HepG2 (cell line): Measurements from ENCODE around the gene NPBWR2. TPM values are rescaled to one million over a fixed set of nuclear protein-coding genes. Genes with fewer than 3 reads are reported as not detected.

Experiments used
- ATAC-seq: fragments of 200-7000 bp; cut with Tn5 transposase; 3 replicates; pipeline ENCODE4 v1.9.1; 2020; ENCODE audit warnings: mild to moderate bottlenecking, moderate library complexity
- BruUV-seq: library from RNA; stranded (reverse); fragments of 400-500 nt; replicated peaks from 2 replicates; lab custom pipeline; 2021; lab: Mats Ljungman, UMichigan
- CTCF ChIA-PET: fragments of 300-600 bp; formaldehyde crosslinking; extraction: SDS; loops from one replicate; lab custom pipeline; 2021; ENCODE audit warnings: low total read pairs, inconsistent platforms, low intra/inter-chr PET ratio; lab: Yijun Ruan, JAX
- POLR2A ChIA-PET: fragments of 350-600 bp; sonication (Branson Sonifier 250); formaldehyde crosslinking; loops from one replicate; lab custom pipeline; 2020; ENCODE audit warnings: antibody characterized with exemption, inconsistent platforms; lab: Yijun Ruan, JAX
- DNase-seq: peaks from one replicate; pipeline ENCODE4 v3.0.0-alpha.2; 2015; ENCODE audit warnings: low spot score
- FAIRE-seq: peaks from 3 replicates; lab custom pipeline; 2011; peaks lifted over from hg19 to GRCh38; lab: Jason Lieb, UNC
- H2AFZ ChIP-seq: one replicate; pipeline ENCODE4 v1.6.1; 2011; ENCODE audit warnings: low read length, inconsistent platforms
- H3K27ac ChIP-seq: fragments of 300-600 bp; 3 replicates; pipeline ENCODE4 v1.8.0; 2011; ENCODE audit warnings: mixed run types, mild to moderate bottlenecking, mixed read lengths, low read length, inconsistent platforms; ENCODE audit not compliant: insufficient read depth; ENCODE audit errors: extremely low read length
- H3K27me3 ChIP-seq, 2 experiments: fragments of 200-600 bp in 1 of 2; 2 replicates in 1 of 2; 3 replicates in 1 of 2; pipeline versions ENCODE4 v1.6.0 to v1.8.0; 2011; ENCODE audit warnings: low read length in 2 of 2, mild to moderate bottlenecking in 2 of 2, moderate library complexity in 2 of 2, inconsistent platforms in 1 of 2; ENCODE audit not compliant: insufficient read depth in 2 of 2, control insufficient read depth in 1 of 2
- H3K36me3 ChIP-seq, 2 experiments: fragments of 200-600 bp in 1 of 2; replicated peaks in 1 of 2; 2 replicates in 1 of 2; 3 replicates in 1 of 2; pipeline versions ENCODE4 v1.5.1 to v1.8.0; 2011; ENCODE audit warnings: low read length in 2 of 2, inconsistent platforms in 1 of 2; ENCODE audit not compliant: insufficient read depth in 2 of 2, control insufficient read depth in 1 of 2
- H3K4me1 ChIP-seq: 2 replicates; pipeline ENCODE4 v1.5.1; 2012; ENCODE audit warnings: low read length, inconsistent platforms; ENCODE audit not compliant: insufficient read depth
- H3K4me2 ChIP-seq: 2 replicates; pipeline ENCODE4 v1.6.0; 2011; ENCODE audit warnings: low read depth, low read length, inconsistent platforms
- H3K4me3 ChIP-seq, 3 experiments: fragments of 200-600 bp in 1 of 3; sonication (generic), shearing (Covaris generic) in 1 of 3; replicated peaks in 1 of 3; 2 replicates each; pipeline ENCODE4 v1.5.1; 2011 to 2016; ENCODE audit warnings: low read length in 3 of 3, inconsistent platforms in 2 of 3, low read depth in 2 of 3, mild to moderate bottlenecking in 2 of 3, control low read depth in 1 of 3, mixed read lengths in 1 of 3; ENCODE audit not compliant: insufficient read depth in 1 of 3
- H3K79me2 ChIP-seq: one replicate; pipeline ENCODE4 v1.6.1; 2011; ENCODE audit warnings: low read length, inconsistent platforms; ENCODE audit not compliant: insufficient read depth
- H3K9ac ChIP-seq: 2 replicates; pipeline ENCODE4 v1.6.0; 2011; ENCODE audit warnings: mild to moderate bottlenecking, low read depth, low read length, inconsistent platforms; ENCODE audit not compliant: insufficient read depth
- H3K9me3 ChIP-seq: 2 replicates; pipeline ENCODE4 v1.5.1; 2012; ENCODE audit warnings: mild to moderate bottlenecking, low read length
- H4K20me1 ChIP-seq: 2 replicates; pipeline ENCODE4 v1.6.0; 2011; ENCODE audit warnings: inconsistent platforms, mild to moderate bottlenecking, low read length, moderate library complexity; ENCODE audit not compliant: insufficient read depth
- CBFB ChIP-seq: sonication (generic); formaldehyde crosslinking; IDR thresholded peaks from 2 replicates; pipeline ENCODE4 v1.4.0; 2020; ENCODE audit warnings: missing genetic modification reagents
- PCBP1 ChIP-seq: fragments of 200-400 bp; formaldehyde crosslinking; IDR thresholded peaks from 2 replicates; pipeline ENCODE4 v1.6.1; 2017; ENCODE audit warnings: mild to moderate bottlenecking, low read depth, low read length, borderline replicate concordance
- SP4 ChIP-seq: sonication (generic); formaldehyde crosslinking; IDR thresholded peaks from 2 replicates; pipeline ENCODE4 v1.8.1; 2023; ENCODE audit warnings: mild to moderate bottlenecking, missing genetic modification reagents
- SRSF1 ChIP-seq: fragments of 200-400 bp; formaldehyde crosslinking; optimal IDR thresholded peaks from 2 replicates; pipeline ENCODE3; 2017; ENCODE audit warnings: mild to moderate bottlenecking, low read depth, low read length, moderate library complexity
- XRCC5 ChIP-seq: fragments of 200-400 bp; formaldehyde crosslinking; optimal IDR thresholded peaks from 2 replicates; pipeline ENCODE3; 2017; ENCODE audit warnings: mild to moderate bottlenecking, low read length
- ZNF83 ChIP-seq: sonication (generic); formaldehyde crosslinking; IDR thresholded peaks from 2 replicates; pipeline ENCODE4 v1.4.0; 2020; ENCODE audit warnings: missing genetic modification reagents, mild to moderate bottlenecking, borderline replicate concordance
- ZNF883 ChIP-seq: sonication (generic); formaldehyde crosslinking; IDR thresholded peaks from 2 replicates; pipeline ENCODE4 v1.5.1; 2020; ENCODE audit warnings: mild to moderate bottlenecking, missing genetic modification reagents; ENCODE audit errors: not compliant biosample characterization
- WGBS: methylation state at CpG from one replicate; pipeline ENCODE4 v1.1.6; 2017; ENCODE audit warnings: low lambda C conversion rate; 5-methylcytosine and 5-hydroxymethylcytosine counted together
- in situ Hi-C: cut with HindIII; loops from 2 replicates; pipeline ENCODE4 v1.10.0; 2017; ENCODE audit warnings: low pct_unique_long_range_greater_than_20kb; ENCODE audit not compliant: extremely low pct_ligation_motif_present
- intact Hi-C: fragments of 100-400 bp; cut with micrococcal nuclease; formaldehyde crosslinking; loops from one replicate; pipeline ENCODE4 v1.10.0; 2022; ENCODE audit not compliant: unreplicated experiment
- polyA plus RNA-seq, 8 experiments: library from polyadenylated mRNA; depleted of rRNA in 3 of 8; stranded (reverse) in 7 of 8; unstranded in 1 of 8; fragments of >200 nt; fragmentation: Illumina TruSeq in 4 of 8; extraction: Trizol in 4 of 8; gene quantifications; 2 replicates each; pipeline versions ENCODE4 v1.2.1 to v1.2.3, GENCODE V29; 2011 to 2016; ENCODE audit warnings: low read depth in 4 of 8, missing spikeins in 1 of 8, mixed read lengths in 1 of 8; ENCODE audit not compliant: insufficient read depth in 1 of 8
- total RNA-seq, 5 experiments: library from RNA; depleted of rRNA; stranded (reverse); fragments of >200 nt; fragmentation: Illumina TruSeq; extraction: Trizol; gene quantifications; 2 replicates each; pipeline ENCODE4 v1.2.3, GENCODE V29; 2016; ENCODE audit warnings: low read depth in 1 of 5
- TF ChIP-seq, protein P1 (sequence below): sonication (generic); formaldehyde crosslinking; IDR thresholded peaks from 2 replicates; pipeline ENCODE4 v1.4.0; 2020; ENCODE audit warnings: missing genetic modification reagents
- TF ChIP-seq, protein P2 (sequence below): sonication (generic); formaldehyde crosslinking; IDR thresholded peaks from 2 replicates; pipeline ENCODE4 v1.8.1; 2022; ENCODE audit warnings: mild to moderate bottlenecking, missing genetic modification reagents

The NPBWR2 gene
- total and polyA plus RNA-seq, 2 of the 13 experiments (the other 11 are each of a cell fraction or from before 2014, with no cell fraction given), result not detected

DNA sequence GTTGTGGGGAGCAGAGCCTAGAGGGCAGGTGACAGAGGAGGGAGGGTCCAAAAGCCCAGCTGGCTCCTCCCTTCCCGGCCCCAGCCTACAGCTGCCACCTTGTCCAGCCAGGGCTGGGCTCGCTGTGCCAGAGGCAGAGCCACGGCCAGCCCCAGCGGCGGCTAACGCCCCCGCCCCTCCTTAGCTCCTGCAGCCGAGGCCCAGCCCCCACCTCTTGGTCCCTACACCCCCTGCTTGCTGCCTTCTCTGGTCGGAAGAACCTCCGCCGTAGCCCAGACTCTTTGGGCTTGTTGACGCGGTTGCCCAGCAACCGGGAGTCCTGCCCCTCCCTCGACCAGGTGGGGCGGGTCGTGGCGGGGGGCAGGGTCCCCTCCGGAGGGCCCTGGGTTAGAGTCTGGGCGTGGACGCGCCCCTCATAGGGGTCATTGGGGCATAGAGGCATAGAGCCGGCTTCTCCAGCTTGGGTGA is 22.6 kb downstream of the NPBWR2 start:
- Histone ChIP-seq H3K4me3 (peak overlapping the region in 1 of 3 experiments; percentile 77; a peak in 1 of 6 replicates), H3K9ac (no peak overlapping the region), H3K4me2 (peak overlapping the region; percentile 87), H3K27me3 (peaks cover 21 to 57% of the 10 kb centered on the region in 2 experiments), H3K9me3 (no peaks in the 10 kb centered on the region), H2AFZ (no peak overlapping the region), H3K79me2 (no peaks in the 10 kb centered on the region), H3K36me3 (no peaks in the 10 kb centered on the region), H4K20me1 (peaks cover 9% of the 10 kb centered on the region; the same call in 1 of the 2 replicates), H3K27ac (no peak overlapping the region), H3K4me1 (peaks cover 46% of the 10 kb centered on the region)
- FAIRE-seq, result no peak
- ChIA-PET POLR2A (interaction anchor here (2.0 kb wide), 1 partner anchor 22 kb away, joined by 7 read pairs; the partner anchor contains the start of gene TCEA2), CTCF (no interaction called here)
- no peak for DNase-seq
- no peak for ATAC-seq
- 11% methylated on average over 21 of the region's 23 CpGs for WGBS
- intact Hi-C loops, result no loop called here
- no TSS peak for BruUV-seq
- in situ Hi-C loops, result loop anchor here (5.0 kb wide), 1 partner anchor 33 kb away; no protein-coding TSS in a partner anchor
- TF ChIP-seq, protein P1, sequence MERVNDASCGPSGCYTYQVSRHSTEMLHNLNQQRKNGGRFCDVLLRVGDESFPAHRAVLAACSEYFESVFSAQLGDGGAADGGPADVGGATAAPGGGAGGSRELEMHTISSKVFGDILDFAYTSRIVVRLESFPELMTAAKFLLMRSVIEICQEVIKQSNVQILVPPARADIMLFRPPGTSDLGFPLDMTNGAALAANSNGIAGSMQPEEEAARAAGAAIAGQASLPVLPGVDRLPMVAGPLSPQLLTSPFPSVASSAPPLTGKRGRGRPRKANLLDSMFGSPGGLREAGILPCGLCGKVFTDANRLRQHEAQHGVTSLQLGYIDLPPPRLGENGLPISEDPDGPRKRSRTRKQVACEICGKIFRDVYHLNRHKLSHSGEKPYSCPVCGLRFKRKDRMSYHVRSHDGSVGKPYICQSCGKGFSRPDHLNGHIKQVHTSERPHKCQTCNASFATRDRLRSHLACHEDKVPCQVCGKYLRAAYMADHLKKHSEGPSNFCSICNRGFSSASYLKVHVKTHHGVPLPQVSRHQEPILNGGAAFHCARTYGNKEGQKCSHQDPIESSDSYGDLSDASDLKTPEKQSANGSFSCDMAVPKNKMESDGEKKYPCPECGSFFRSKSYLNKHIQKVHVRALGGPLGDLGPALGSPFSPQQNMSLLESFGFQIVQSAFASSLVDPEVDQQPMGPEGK, result peak; percentile 5; the same call in 1 of the 2 replicates
- 0 out of 2 replicates have a peak, but pooled peaks have one; percentile 59 for TF ChIP-seq ZNF83 (CRISPR knock-in tag)
- TF ChIP-seq ZNF883 (CRISPR knock-in tag), result peak; percentile 21
- peak; percentile 51 for TF ChIP-seq SRSF1
- TF ChIP-seq, protein P2, sequence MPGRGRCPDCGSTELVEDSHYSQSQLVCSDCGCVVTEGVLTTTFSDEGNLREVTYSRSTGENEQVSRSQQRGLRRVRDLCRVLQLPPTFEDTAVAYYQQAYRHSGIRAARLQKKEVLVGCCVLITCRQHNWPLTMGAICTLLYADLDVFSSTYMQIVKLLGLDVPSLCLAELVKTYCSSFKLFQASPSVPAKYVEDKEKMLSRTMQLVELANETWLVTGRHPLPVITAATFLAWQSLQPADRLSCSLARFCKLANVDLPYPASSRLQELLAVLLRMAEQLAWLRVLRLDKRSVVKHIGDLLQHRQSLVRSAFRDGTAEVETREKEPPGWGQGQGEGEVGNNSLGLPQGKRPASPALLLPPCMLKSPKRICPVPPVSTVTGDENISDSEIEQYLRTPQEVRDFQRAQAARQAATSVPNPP (CRISPR knock-in tag), result no peak
- no peak for TF ChIP-seq CBFB (CRISPR knock-in tag)
- TF ChIP-seq XRCC5, result peak; percentile 32
- TF ChIP-seq PCBP1, result 0 out of 2 replicates have a peak, but pooled peaks have one; percentile 84
- 0 out of 2 replicates have a peak, but pooled peaks have one; percentile 19 for TF ChIP-seq SP4 (CRISPR knock-in tag)
